Ureter (tissue), 1 donor: ENCODE measurements around the gene PPDPF. TPM values are rescaled to one million over a fixed set of nuclear protein-coding genes. Genes with fewer than 3 reads are reported as not detected.
A peak's percentile ranks its signal among the peaks of the same experiment; 100 is the strongest.

ENCODE experiments used
- DNase-seq: peaks from one replicate; pipeline ENCODE4 v3.0.0-alpha.2; 2020; ENCODE audit warnings: low spot score
- total RNA-seq: library from RNA; stranded (reverse); gene quantifications from one replicate; pipeline ENCODE4 v1.2.4, GENCODE V29; 2023
- donor health status: DM: yes; HTN: yes; CAD: no.

Gene PPDPF
- total RNA-seq, 1 donor from 2014 or later: 507 TPM

GRCh38 chr20:63520934-63521601 is 503 bp downstream of the PPDPF start:
- peak; percentile 88 for DNase-seq

GRCh38 chr20:63521602-63522001 is 1.0 kb downstream of the PPDPF start:
- DNase-seq: no peak

- DNase-seq: no peak
Observed at GRCh38 chr20:63522091-63522868, 1.7 kb downstream of the PPDPF start.

- peak; percentile 65 for DNase-seq
Observed at GRCh38 chr20:63522981-63523611, 2.5 kb downstream of the PPDPF start.

GRCh38 chr20:63525185-63525584 is 4.6 kb downstream of the PPDPF start:
- no peak for DNase-seq

GRCh38 chr20:63525971-63526370 is 5.4 kb downstream of the PPDPF start:
- no peak for DNase-seq

- DNase-seq: no peak
Observed at GRCh38 chr20:63527184-63527583, 6.6 kb downstream of the PPDPF start.

GRCh38 chr20:63529180-63529860 is 8.8 kb downstream of the PPDPF start:
- no peak for DNase-seq

- no peak for DNase-seq
Observed at GRCh38 chr20:63529861-63530787, 9.6 kb downstream of the PPDPF start.

GRCh38 chr20:63530788-63531160 is 10.2 kb downstream of the PPDPF start:
- no peak for DNase-seq

GRCh38 chr20:63531686-63532448 is 11.3 kb downstream of the PPDPF start:
- DNase-seq: no peak

- DNase-seq: no peak
Observed at GRCh38 chr20:63532449-63532971, 11.9 kb downstream of the PPDPF start.

- no peak for DNase-seq
Observed at GRCh38 chr20:63533388-63533787, 12.8 kb downstream of the PPDPF start.

GRCh38 chr20:63533871-63534393 is 13.4 kb downstream of the PPDPF start:
- peak; percentile 90 for DNase-seq

GRCh38 chr20:63534427-63534830 is 13.9 kb downstream of the PPDPF start:
- DNase-seq: no peak

- no peak for DNase-seq
Observed at GRCh38 chr20:63534831-63535651, 14.5 kb downstream of the PPDPF start.

GRCh38 chr20:63536241-63536977 is 15.8 kb downstream of the PPDPF start:
- no peak for DNase-seq

GRCh38 chr20:63536997-63537524 is 16.5 kb downstream of the PPDPF start, which contains the start of gene PTK6:
Gene PTK6, minus strand, starts transcription at chr20:63537376. Its CDS starts 62 bp downstream, at chr20:63537314.
- peak; percentile 83 for DNase-seq
